Right renal cortex interstitium (tissue), 3 donors: ENCODE measurements around the gene ATG9A. TPM values are rescaled to one million over a fixed set of nuclear protein-coding genes. Genes with fewer than 3 reads are reported as not detected.
"Not testable (repeated sequence)": the region's sequence is repeated elsewhere in the genome, so short reads cannot be mapped to it uniquely, and the experiment has no call there.

ENCODE experiments used
- DNase-seq, 3 donors: peaks; one replicate each; pipeline ENCODE4 v3.0.0-alpha.2; 2013; ENCODE audit warnings: low read depth in 3 of 3, low spot score in 2 of 3
- polyA plus RNA-seq, 3 donors: library from polyadenylated mRNA; unstranded; fragments of 120-200 nt; gene quantifications; one replicate each; pipeline ENCODE4 v1.2.1, GENCODE V29; 2013; ENCODE audit not compliant: insufficient read length in 3 of 3

ATG9A gene
- polyA plus RNA-seq, 3 donors, result 43.8 to 51.1 (median 46.8) TPM

- no peak for DNase-seq
Observed at GRCh38 chr2:219207134-219207883, 22.1 kb downstream of the ATG9A start.

GRCh38 chr2:219206328-219207133, 22.9 kb downstream of the ATG9A start, which contains the start of gene ZFAND2B:
Gene ZFAND2B, plus strand, starts transcription at chr2:219206782. Its CDS starts 206 bp downstream, at chr2:219206988.
- DNase-seq, result peak; percentile 82 to 93 (median 90)

DNA sequence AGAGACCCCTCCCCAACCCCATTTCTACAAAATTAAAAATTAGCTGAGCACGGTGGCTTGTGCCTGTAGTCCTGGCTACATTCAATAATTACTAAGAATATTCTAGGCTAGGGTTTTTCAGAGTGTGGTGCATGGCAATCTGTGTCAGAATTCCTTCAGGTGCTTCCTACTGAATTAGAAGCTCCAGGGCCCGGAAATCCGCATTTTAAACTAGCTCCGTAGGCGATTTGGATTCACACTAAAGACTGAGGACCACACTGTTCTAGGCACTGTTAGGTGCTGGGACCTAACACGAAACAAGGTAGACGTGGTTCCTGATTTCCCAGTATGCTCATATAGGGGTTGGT, 23.5 kb downstream of the ATG9A start:
- no peak for DNase-seq

GRCh38 chr2:219205165-219205538, 24.3 kb downstream of the ATG9A start:
- no peak for DNase-seq

DNA sequence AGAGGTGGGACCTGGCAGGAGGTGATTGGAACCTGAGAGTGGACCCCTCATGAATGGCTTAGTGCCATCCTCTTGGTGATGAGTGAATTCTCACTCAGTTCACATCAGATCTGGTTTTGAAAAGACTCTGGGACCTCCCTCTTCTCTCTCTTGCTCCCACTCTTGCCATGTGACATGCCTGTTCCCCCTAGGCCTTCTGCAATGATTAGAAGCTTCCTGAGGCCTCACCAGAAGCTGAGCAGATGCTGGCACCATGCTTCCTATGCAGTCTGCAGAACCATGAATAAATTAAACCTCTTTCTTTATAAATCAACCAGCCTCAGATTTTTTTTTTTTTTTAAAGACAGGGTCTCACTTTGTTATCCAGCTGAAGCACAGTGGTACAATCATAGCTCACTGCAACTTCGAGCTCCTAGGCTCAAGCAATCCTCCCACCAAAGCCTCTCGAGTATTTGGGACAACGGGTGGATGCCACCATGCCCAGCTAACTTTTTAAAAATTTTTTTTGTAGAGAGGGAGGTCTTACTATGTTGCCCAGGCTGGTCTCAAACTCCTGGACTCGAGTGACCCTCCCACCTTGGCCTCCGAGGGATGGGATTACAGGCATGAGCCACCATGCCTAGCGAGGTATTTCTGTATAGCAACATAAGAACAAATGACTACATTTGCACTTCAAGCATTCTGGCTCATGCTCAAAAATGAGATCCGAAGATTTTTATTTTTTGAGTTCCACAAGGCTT, 24.8 kb downstream of the ATG9A start:
- DNase-seq, result no peak

GRCh38 chr2:219201331-219201730, 28.1 kb downstream of the ATG9A start:
- DNase-seq, result not testable (repeated sequence)

GRCh38 chr2:219200502-219201326, 28.7 kb downstream of the ATG9A start:
- not testable (repeated sequence) for DNase-seq

- no peak for DNase-seq
Observed at GRCh38 chr2:219199470-219200211, 29.8 kb downstream of the ATG9A start.

- no peak for DNase-seq
Observed at GRCh38 chr2:219198974-219199373, 30.5 kb downstream of the ATG9A start.

- DNase-seq, result no peak
Observed at GRCh38 chr2:219197388-219197787, 32.0 kb downstream of the ATG9A start.

GRCh38 chr2:219186754-219187456, 42.5 kb downstream of the ATG9A start:
- no peak for DNase-seq

DNA sequence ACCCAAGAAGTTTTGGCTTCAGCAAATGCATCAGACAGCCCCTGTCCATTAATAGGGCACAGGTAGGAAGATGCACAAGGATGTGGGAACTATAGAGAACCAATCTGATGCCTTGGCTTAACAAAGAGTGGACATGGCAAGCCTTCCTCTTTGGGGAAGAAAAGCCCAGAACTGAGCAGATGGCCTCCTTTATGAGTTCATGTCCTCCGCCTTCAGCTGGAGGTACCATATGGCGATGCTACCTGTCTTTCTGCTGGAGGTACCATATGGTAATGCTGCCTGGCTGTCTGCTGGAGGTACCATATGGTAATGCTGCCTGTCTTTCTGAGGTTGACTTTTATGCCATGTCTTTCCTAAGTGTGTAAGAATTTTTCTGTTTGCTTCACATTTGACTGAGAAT, 45.3 kb downstream of the ATG9A start:
- DNase-seq, result no peak

DNA sequence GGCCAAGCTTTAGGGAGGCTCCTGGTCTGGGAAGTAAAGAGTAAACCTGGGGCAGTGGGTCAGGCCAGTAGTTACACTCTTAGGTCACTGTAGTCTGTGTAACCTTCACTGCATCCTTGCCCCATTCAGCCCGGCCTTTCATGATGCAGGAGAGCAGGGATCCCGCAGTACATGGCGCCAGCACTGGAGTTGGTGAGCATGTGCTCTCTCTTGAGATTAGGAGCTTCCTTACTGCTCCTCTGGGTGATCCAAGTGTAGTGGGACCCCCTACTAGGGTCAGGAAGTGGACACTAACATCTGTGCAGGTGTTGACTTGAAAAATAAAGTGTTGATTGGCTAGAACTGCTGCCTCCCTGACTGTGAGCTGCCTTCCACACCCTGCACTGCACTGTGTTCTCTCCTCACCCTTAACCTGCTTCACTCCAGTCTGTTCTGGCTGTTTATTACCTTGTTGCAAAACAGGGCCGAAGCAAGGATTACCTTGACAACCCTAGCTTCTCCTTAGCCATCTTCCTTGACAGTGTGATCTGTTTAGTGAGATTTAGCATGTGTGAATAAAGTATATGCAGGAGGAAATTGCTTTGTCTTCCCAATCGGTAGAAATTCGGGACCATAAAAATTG, 46.2 kb downstream of the ATG9A start:
- DNase-seq, result no peak

DNA sequence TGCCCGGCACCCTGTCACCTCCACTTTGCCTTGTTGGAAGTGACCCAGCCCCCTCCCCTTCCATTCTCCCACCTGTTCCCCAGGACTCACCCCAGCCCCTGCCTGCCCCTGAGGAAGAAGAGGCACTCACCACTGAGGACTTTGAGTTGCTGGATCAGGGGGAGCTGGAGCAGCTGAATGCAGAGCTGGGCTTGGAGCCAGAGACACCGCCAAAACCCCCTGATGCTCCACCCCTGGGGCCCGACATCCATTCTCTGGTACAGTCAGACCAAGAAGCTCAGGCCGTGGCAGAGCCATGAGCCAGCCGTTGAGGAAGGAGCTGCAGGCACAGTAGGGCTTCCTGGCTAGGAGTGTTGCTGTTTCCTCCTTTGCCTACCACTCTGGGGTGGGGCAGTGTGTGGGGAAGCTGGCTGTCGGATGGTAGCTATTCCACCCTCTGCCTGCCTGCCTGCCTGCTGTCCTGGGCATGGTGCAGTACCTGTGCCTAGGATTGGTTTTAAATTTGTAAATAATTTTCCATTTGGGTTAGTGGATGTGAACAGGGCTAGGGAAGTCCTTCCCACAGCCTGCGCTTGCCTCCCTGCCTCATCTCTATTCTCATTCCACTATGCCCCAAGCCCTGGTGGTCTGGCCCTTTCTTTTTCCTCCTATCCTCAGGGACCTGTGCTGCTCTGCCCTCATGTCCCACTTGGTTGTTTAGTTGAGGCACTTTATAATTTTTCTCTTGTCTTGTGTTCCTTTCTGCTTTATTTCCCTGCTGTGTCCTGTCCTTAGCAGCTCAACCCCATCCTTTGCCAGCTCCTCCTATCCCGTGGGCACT, 46.9 kb downstream of the ATG9A start:
- no peak for DNase-seq

DNA sequence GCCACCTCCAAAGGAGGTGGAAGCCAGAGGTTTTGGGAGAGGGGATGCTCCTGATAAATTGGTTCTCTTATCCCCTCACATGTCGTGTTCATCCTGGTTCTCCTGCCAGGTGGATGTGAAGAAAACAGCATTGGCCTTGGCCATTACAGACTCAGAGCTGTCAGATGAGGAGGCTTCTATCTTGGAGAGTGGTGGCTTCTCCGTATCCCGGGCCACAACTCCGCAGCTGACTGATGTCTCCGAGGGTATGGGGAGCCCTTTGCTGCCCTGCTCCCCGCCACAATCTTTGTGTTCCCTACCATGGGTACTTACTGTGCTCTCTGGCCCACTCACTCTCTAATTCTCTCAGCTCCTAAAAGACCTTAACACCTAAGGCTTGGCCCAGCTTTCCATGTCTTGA, 47.9 kb downstream of the ATG9A start:
- DNase-seq, result no peak

DNA sequence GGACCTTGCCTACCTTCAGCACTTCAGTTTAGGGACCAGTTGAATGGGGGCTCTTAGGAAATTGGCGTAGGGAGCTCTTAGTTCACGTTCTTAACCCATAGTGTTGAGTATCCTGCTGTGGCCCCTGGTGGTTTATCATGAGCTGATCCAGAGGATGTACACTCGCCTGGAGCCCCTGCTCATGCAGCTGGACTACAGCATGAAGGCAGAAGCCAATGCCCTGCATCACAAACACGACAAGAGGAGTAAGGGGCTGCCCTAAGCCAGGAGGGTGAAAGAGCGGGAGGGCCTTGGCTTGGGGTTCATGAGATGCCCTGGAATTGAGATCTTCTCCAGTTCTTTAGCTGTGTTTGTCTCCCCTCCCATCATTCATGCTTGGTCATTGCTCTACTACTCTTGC, 48.5 kb downstream of the ATG9A start:
- DNase-seq, result no peak

DNA sequence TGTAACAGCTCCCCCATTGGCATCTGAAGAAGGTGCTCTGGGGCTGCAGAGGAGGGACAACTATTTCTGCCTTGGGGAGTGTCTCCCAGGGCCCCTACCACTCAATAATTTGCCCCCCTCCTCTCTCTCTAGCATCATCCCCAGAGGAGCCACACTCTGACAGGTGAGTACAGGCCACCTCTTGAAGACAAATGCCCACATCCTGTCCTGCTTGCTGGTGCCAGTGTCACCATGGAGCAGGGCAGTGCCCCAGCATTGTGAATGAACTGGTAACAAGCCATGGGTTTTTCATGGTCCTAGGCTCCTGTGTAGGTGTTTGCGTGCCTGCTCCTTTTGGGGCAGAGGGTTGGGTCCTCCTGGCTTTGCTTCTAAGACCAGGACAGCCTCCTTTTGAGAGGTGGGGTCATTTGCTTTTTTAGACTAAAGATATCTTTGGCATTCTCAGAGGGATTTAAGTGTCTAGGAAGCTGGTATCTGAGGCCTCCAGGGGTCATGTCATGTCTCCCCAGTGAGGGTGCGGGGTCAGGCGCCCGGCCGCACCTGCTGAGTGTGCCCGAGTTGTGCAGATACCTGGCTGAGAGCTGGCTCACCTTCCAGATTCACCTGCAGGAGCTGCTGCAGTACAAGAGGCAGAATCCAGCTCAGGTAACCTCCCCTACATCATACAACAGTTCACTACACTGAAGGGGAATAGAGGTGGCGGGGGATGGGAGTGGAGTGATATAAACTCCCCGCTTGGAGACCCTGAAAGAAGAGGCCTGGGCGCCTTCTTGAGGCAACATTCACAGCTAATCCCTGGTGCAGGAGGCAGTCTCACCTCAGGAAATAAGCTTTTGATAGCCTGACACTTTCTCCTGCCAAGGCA, 49.6 kb downstream of the ATG9A start:
- no peak for DNase-seq
